ENCODE measurements around the gene TMEM259.
A peak's percentile ranks its signal among the peaks of the same experiment; 100 is the strongest.

Gene TMEM259

GRCh38 chr19:1004204-1004802 is 16.6 kb downstream of the TMEM259 start:
- DNase-seq (ENCODE audit: low read depth, low spot score), result no peak

- no peak for DNase-seq (ENCODE audit: low read depth, low spot score)
Measured at GRCh38 chr19:1003283-1003682, 17.6 kb downstream of the TMEM259 start.

GRCh38 chr19:1002600-1002999 is 18.3 kb downstream of the TMEM259 start:
- DNase-seq (ENCODE audit: low read depth, low spot score), result no peak

GRCh38 chr19:1001538-1002166 is 19.3 kb downstream of the TMEM259 start:
- peak; percentile 75 for DNase-seq (ENCODE audit: low read depth, low spot score)

GRCh38 chr19:1000591-1001537 is 20.1 kb downstream of the TMEM259 start:
- DNase-seq (ENCODE audit: low read depth, low spot score), result no peak

- peak; percentile 78 for DNase-seq (ENCODE audit: low read depth, low spot score)
Measured at GRCh38 chr19:1000095-1000494, 20.8 kb downstream of the TMEM259 start, which contains the start of gene GRIN3B. GRIN3B (plus strand) TSS chr19:1000419; CDS start chr19:1000438, 19 bp downstream.

GRCh38 chr19:999379-999719 is 21.6 kb downstream of the TMEM259 start:
- DNase-seq (ENCODE audit: low read depth, low spot score), result no peak

GRCh38 chr19:998064-998463 is 22.9 kb downstream of the TMEM259 start:
- DNase-seq (ENCODE audit: low read depth, low spot score), result no peak

- peak; percentile 63 for DNase-seq (ENCODE audit: low read depth, low spot score)
Measured at GRCh38 chr19:996051-996838, 24.7 kb downstream of the TMEM259 start.

- no peak for DNase-seq (ENCODE audit: low read depth, low spot score)
Measured at GRCh38 chr19:995051-995827, 25.7 kb downstream of the TMEM259 start.

GRCh38 chr19:994516-994915 is 26.4 kb downstream of the TMEM259 start:
- DNase-seq (ENCODE audit: low read depth, low spot score), result no peak

- no peak for DNase-seq (ENCODE audit: low read depth, low spot score)
Measured at GRCh38 chr19:993831-994393, 27.0 kb downstream of the TMEM259 start.

GRCh38 chr19:993361-993830 is 27.5 kb downstream of the TMEM259 start:
- peak; percentile 53 for DNase-seq (ENCODE audit: low read depth, low spot score)

GRCh38 chr19:992670-993055 is 28.3 kb downstream of the TMEM259 start:
- no peak for DNase-seq (ENCODE audit: low read depth, low spot score)

- DNase-seq (ENCODE audit: low read depth, low spot score), result peak; percentile 74
Measured at GRCh38 chr19:991932-992669, 28.8 kb downstream of the TMEM259 start.

GRCh38 chr19:991174-991931 is 29.6 kb downstream of the TMEM259 start:
- DNase-seq (ENCODE audit: low read depth, low spot score), result peak; percentile 64

- DNase-seq (ENCODE audit: low read depth, low spot score), result no peak
Measured at GRCh38 chr19:990746-991145, 30.2 kb downstream of the TMEM259 start.

GRCh38 chr19:990119-990571 is 30.8 kb downstream of the TMEM259 start:
- DNase-seq (ENCODE audit: low read depth, low spot score), result peak; percentile 70

Data from ELF-1 (cell line).